NOMO-1 treated with DMSO at 0.1 percent for 48 hours (cell line): ENCODE measurements around the gene NMNAT2.
"Not testable (repeated sequence)": the region's sequence is repeated elsewhere in the genome, so short reads cannot be mapped to it uniquely, and the experiment has no call there.

Experiments used
- DNase-seq: peaks from one replicate; lab custom pipeline; 2025; ENCODE audit not compliant: unreplicated experiment; lab: John Stamatoyannopoulos, UW

NMNAT2 gene

DNA sequence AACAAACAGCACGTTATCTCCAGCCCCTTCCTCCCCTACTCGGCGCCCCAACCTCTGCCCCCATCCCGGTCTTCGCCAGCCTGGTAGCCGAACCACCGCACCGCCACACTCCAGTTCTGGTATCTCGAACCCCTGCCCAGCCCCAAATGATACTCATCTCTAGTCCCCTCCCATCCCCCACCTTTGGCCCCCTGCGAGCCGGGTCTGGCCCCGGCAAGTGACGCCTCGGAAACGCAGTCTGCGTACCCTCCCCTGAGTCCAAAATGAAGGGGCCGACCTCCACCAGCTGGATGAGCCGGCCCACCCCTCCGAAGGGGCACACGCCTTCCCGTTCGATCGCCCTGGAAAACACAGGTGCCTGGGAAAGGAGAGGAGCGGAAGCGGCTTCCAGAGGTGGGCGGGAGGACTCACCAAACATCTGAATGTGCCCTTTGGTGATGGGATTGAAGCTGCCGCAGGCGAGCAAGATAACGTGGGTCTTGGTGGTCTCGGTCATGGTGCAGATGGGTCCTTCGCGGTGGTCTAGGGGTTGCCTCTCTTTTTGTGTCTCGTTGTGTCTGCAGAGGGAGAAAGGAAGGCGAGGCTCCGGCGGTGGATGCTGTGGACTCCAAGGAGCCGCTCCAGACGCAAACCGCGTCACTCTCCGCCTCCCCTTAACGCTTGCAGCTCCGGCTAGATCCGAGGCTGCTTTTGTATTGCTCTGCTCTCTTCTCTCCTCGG is at the start of gene NMNAT2:
Gene NMNAT2, minus strand, starts transcription at position 609 of the 720 bp plus-strand sequence. Its CDS starts 113 bp downstream, at position 496.
- DNase-seq: no peak

DNA sequence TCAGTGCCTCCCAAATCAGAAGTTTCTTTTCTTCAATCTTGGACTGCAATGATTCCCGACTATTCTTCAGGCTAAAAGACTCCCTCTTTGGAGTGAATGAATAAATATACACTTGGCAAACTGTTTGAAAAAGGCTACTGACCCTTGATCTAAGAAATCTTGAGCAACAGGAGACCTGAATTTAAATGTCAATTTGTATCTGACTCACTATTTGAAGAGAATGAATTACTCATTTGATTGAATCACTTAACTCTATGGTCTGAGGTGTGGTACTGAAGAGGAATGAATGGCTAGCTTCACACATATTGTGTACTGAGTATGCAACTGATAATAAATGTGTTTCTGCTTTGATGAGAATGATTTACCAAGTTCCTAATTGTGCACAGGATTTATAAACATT is 49.5 kb upstream of the NMNAT2 start:
- no peak for DNase-seq

DNA sequence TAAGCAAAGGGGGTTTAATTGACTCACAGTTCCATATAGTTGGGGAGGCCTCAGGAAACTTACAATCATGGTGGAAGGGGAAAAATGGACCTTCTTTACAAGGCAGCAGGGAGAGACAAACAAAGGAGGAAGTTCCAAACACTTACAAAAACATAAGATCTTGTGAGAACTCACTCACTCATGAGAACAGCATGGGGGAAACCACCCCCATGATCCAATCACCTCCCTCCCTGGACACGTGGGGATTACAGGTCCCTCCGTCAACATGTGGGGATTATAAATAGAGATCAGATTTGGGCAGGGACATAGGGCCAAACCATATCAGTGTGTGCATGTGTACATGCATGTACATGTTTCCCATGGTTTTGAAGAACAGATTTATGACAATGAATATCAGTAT is 48.6 kb upstream of the NMNAT2 start:
- no peak for DNase-seq

DNA sequence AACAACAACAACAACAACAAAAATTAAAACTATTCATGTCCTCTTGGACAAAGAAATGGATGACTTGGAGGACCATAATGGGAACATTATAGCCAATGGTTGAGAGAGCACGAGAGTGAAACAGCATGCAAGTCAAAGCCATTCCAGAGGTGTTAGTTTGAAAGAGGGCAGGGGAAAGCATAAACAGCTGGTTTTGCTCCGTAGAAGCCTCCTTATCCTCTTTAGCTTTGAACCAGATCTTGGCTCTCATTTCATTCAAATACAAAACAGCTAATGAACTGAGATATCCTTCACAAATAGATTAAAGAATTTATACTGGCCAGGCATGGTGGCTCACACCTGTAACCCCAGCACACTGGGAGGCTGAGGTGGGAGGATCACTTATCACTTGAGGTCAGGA is 45.4 kb upstream of the NMNAT2 start:
- DNase-seq: no peak

DNA sequence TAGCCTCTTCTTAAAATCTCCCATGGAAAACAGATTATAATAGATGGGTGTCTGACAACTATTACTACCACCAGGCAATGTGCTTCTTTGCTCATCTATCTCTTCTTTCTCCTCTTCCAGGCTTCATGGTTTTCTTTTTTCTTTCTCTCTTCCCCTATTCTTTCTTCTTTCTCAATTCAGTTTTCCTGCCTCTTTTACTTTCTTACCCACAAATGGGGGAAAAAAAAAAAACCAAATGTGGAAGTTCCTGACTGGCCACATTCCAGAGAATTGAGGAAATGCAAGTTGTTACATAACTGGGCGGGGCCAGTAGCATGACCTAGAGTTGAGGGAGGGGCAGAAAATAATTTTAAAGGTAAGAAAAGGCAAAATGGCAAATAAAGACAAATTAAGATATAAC is 43.2 kb upstream of the NMNAT2 start:
- DNase-seq: peak; percentile 80

DNA sequence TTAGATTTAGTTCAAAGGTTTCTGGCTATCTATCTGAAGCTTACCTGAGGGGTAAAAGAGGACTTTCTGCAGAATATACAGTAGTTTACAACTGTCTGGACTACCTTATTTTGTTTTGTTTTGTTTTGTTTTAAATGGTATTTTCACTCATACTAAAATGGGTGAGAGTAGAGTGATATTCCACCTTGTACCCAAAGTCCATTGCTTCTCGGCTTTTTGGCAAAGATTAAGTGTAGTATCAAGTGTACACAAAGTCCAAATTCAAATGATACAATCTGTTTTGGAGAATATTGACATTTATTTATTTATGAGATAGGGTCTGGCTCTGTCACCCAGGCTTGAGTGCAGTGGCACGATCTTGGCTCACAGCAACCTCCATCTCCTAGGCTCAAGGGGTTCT is 42.4 kb upstream of the NMNAT2 start:
- no peak for DNase-seq

DNA sequence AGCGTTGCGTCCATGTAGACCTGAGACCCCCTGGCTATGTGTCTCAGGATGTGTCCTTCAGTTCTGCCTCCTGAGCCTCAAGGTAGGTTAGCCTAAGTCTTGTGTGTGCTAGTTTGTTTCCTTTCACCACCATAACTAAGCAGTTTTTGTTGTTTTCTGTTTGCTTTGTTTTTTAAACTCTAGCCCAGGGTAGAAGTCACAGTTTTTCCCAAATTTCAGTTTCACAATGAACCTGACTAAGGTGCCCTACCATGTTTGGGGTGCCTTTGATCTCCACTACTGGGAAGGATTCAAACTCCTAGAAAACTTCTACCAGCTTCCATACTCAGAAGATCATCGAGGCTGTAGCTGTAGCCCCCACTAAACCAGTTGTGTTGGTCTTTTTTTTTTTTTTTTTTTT is 39.3 kb upstream of the NMNAT2 start:
- DNase-seq: no peak

DNA sequence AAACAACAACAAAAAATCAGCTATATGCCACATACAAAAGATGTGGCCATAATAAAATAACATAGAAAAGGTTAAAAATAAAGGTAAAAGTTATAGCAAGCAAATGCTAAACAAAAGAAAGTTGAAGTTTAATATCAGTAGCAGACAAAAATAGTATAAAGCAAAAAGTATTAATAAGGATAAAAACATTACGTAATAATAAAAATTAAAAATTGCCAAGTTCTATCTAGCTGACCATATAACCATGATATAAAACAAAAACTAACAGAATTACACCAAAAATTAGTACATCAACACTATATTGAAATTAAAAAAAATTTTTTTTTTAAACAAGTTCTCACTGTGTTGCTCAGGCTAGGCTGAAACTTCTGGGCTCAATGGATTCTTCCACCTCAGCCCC is 38.6 kb upstream of the NMNAT2 start:
- DNase-seq: no peak

DNA sequence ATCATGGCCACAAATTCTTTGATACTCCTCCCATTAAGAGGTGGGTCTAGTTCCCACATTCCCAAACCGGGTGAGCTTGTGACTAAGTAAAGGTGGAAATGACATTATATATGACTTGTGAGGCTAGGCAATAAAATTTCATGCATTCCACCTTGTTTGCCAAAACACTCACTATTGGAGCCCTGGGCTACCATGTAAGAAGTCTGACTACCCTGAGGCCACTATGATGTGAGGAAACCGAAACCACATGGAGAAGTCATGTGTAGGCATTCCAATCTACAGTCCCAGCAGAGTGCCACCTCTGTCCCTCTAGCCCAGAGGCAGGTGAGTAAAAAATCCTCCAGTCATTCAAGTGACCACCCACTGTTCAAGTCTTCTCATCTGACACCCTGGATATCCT is 36.2 kb upstream of the NMNAT2 start:
- no peak for DNase-seq

DNA sequence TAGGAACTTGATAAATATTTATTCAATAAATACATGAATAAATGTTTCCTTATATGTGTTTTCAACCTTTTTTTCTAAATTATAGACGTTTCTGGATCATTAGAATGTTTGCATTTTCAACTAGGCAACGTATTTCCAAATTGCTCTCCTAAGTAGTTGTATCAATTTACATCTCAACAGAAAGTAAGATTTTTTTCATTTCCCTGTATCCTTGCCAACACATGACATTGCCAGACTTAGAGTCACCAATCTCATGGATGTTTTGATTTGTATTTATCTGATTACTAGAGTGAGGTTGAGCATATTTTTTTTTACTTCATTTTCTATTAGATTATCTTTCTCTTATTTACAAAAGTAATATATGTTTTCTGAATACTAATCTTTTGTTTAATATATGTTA is 31.9 kb upstream of the NMNAT2 start:
- DNase-seq: no peak

DNA sequence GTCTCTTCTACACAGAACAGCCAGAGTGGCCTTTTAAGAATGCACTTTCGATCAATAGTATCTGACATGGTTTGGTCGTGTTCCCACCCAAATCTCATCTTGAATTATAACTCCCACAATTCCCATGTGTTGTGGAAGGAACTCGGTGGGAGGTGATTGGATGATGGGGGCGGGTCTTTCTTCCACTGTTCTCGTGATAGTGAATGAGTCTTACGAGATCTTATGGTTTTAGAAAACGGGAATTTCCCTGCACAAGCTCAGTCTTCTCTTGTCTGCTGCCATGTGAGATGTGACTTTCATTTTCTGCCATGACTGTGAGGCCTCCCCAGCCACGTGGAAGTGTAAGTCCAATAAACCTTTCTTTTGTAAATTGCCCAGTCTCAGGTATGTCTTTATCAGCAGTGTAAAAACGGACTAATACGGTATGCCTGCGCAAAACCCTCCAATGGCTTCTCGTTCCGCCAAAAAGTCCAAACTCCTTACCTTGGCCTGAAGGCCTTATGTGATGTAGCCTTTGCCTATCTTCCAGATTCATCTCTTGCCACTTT is 31.1 kb upstream of the NMNAT2 start:
- no peak for DNase-seq

DNA sequence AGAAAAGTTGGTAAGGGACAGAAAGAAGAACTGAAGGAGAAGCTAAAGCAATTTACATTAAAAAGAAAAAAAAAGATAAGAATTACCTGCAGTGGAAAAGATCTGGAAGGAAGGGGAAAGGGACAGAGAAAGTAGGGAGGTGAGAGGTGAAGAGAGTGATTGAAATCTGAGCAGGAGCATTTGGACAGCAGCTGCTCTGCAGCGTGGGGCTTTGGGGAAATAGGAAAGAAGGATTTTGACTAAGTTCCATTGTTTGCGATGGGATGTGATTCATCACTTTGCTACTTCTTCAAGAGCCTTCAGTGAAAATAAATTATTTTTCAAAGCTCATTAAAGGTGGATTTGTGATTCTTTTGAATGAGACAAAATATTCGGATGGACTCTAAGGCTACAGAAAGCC is 26.1 kb upstream of the NMNAT2 start:
- no peak for DNase-seq

DNA sequence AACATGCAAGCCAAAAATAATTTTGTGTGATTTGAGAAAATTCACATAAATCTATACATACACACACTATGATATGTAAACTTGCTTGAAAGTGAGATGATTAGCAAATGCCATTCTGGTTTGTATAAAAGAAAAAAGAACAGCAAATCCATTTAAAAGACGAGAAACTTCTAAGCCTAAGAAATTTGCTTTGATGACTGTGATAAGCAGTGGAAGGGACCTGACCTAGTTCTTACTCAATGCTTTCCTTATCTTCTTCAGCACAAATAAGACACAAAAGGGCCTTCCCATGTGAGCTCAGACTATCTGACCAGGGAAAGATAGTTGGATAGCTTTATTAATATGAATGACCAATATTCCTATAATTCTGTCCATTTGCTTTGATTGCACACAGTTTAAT is 25.3 kb upstream of the NMNAT2 start:
- DNase-seq: peak; percentile 38

DNA sequence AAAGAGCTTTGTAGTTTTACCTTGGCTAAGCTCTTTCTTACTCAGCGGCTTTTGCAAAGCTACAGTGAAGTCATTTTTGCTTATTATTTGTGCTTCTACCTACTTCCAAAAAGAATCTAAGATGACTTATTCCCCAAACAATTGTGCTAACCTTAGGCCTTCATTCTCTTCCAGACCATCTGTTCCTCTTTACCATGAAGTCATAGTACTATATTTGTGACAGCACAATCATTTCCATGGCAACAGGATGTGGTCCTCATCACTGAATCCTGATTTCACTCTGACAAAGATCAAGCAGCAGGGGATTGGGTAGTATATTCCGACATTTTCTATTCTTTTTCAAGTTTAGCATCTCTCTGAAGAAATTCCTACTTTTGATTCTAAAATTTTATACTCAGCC is 24.8 kb upstream of the NMNAT2 start:
- no peak for DNase-seq

DNA sequence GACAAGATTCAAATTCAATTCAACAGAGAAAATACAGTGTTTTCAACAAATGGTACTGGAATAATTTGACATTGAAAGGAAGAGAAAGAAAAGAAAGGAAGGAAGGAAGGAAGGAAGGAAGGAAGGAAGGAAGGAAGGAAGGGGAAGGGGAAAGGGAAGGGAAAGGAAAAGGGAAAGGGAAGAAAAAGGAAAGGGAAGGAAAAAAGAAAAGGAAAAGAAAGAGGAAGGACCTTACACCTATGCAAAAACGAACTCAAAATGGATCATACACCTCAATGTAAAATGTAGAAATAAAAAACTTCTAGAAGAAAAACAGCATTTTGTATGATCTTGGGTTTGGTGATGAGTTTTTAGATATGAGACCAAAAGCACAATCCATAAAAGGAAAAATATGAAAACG is 19.9 kb upstream of the NMNAT2 start:
- no peak for DNase-seq

DNA sequence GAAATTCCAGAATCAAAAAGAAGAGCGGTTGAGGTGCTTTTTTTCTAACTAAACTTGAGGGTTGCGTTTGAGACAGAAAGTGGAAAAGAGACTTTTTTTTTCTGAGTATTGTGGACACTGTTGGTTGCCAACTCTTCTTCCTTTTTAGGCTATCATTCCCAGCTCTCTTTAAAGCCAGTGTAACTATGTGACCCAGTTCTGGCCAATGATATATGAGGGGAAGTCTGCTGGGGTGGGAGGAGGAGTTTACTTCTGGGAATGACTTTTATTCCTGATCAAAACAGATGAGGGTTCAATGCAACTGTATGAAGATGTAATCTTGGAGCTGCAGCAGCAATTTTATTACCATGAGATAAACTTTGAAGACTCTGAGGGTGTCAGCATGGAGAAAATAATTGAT is 17.3 kb upstream of the NMNAT2 start:
- no peak for DNase-seq

DNA sequence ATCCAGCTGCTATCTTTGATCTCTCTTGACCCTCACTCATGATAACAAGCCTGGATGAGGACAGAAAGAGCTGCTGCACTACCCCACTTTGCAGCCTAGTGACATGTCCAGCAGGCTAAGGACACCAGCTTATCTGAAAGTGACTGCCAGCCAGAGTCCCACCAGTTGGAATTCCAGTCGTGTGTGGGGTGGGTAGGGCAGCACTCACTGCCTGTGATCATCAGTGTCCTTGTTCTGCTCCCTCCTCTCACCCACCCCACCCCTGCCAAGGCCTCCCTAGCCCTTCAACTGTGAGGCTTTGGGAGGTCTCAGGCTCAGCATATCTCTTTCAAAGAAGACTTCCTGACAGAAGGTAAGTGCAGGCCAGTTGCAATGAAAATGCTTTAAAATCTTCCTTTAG is 15.5 kb upstream of the NMNAT2 start:
- DNase-seq: no peak

DNA sequence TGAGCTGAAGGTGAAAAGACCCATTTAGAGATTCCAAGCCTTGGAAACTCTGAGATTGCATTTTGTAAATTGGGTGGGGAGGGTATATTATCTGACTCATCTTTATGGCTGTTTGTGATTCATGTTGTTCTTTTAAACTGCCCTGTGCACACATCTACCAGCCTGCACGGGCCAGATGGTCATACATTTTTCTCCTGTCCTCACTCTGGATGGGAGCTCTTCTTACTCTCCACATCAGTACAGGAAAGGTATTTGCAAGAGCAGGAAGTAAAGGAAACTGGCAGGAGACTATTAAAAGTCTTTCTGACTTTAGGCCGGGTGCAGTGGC is 14.3 kb upstream of the NMNAT2 start:
- DNase-seq: no peak

DNA sequence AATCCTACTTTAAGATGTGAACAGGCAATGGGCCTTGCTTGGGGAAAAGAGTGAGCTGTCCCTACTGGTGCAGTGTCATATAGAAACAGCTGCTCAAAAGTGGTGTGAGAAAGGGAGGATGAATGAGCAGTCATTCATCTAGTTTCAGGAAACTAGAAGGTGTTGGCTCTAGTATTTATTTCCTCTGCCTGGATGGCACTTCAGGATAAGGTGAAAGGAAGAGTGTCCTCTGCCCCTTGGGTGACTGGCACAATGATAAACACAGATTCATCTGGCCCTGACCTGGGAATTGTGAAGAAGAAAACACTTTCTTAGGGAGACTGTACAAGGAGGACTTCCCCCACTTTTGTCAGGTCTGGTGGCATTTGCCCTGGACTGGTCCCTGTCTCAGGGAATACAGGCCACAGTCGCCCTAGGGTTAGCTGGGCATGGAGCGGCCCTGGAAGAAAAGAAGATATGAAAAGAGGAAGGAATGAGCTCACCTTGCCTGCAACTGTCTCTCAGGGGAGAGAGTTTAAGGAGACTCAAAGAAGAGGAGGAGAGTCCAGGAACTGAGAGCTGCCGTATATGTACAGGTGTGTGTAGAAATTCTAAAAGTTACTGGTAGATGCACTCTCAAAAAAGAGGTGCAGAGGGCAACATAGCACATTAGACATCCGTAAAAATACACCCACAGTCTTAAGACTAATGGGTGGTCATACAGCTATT is 13.8 kb upstream of the NMNAT2 start:
- no peak for DNase-seq

DNA sequence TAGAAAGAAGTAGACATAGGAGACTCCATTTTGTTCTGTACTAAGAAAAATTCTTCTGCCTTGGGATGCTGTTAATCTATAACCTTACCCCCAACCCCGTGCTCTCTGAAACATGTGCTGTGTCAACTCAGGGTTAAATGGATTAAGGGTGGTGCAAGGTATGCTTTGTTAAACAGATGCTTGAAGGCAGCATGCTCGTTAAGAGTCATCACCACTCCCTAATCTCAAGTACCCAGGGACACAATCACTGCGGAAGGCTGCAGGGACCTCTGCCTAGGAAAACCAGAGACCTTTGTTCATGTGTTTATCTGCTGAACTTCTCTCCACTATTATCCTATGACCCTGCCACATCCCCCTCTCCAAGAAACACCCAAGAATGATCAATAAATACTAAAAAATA is 9.4 kb upstream of the NMNAT2 start:
- DNase-seq: not testable (repeated sequence)

DNA sequence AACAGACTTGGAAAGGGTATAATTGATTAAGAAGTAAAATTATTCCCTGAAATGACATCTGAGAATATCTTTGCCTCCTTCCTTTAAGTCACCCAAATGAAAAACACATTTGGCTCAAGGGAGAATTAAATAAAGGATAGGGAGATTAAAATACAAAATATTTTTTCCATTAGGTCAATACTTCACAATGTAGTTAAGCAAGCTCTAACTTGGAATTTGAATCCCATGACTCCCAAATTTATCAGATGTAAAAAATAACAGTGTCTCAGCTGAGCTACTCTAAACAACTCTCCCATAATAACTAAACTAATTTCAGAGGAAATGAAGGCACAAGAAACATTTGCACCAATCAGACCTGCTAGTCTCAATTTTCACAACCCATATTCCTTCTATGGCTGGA is 6.5 kb upstream of the NMNAT2 start:
- no peak for DNase-seq

DNA sequence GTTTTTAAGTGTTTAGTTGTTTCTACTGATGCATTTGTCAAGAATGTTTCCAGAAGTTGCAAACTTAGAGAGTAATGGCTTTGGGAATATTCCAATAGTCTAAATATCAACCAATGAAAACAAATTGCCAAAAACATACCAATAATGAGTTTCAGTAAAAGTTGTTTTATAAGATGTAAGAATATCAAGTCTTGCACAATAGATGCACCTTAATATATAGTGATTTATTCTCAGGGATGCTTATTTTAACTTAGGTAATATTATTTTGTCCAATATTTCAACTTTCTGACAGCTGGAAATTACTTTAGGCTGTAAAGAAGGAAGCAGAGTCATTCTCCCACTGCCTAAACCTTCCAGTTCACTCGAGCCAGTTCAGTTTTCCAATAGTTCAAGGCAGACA is 5.4 kb upstream of the NMNAT2 start:
- no peak for DNase-seq

DNA sequence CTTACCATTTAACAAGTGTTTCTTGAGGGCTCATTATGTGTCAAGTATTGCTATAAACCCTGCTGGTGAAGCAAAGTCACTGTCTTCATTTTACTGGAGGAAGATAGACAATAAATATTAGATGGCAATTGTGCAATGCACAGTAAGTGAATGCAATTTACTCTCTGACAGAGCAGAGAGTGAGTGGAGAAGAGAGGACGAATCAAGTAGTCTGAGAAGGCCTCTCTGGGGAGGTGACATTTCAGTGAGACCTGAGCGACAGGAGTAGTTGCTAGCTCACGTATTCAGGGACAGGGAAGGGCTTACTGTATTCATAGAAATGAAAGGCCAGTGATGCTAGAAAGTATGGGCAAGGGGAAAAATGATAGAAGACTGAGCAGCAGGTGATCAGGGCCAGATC is 1.2 kb upstream of the NMNAT2 start:
- no peak for DNase-seq
